GM19372 (cell line): Measurements from ENCODE around the gene CD2.
A peak's percentile ranks its signal among the peaks of the same experiment; 100 is the strongest.

ENCODE experiments used
- ATAC-seq: cut with Tn5 transposase; IDR thresholded peaks from one replicate; pipeline ENCODE4 v1.9.1; 2021; ENCODE audit warnings: mild to moderate bottlenecking, low read depth, moderate library complexity; ENCODE audit not compliant: unreplicated experiment

Gene CD2

GRCh38 chr1:116771997-116772647 lies 17.9 kb downstream of the CD2 start:
- no peak for ATAC-seq

DNA sequence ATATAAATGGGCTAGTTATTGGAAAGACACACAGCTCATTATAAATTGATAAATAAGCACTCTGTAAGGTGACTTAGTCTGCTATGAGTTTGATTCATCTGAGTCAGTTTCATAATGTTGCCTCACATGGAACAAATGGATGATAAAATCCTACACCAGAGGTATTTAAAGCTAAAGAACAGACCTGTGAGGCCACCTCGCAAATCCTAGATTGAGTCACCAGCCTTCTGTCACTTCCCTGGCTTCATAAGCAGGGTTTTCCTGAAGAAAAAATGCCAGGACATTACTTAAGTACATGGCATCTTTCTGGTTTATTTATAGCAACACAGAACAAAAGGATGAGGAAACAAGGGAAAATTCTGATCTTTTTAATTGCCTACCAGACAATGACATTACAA lies 18.4 kb downstream of the CD2 start:
- no peak for ATAC-seq

DNA sequence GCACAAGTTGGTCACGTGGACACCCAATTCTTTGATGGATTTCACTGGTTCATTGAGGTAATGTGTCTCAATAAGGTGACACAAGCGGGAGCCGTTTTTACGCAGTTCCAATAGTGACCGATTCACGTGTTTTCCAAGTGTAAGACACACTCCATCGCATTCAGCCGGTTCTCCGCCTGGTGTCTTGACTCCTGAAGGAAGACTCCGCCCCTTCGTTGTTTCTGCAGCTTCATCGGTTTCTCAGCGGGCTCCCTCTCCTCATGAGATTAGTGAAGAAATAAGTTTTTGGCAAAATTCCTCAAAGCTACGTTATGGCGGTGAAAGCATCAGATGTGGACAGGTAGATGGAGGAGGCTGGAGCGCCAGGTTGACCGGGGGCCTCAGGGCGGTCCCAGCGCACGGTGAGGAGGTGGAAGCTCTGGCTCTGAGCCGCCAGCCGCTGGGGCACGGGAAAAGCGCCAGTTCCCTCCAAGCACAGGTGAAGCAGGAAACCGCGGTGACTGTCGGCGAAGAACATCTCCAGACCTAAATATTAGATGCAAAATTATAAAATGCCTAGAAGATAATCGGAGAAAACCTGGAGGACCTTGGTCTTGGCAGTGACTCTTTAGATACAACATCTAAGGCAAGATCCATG lies 21.0 kb downstream of the CD2 start:
- ATAC-seq: no peak

DNA sequence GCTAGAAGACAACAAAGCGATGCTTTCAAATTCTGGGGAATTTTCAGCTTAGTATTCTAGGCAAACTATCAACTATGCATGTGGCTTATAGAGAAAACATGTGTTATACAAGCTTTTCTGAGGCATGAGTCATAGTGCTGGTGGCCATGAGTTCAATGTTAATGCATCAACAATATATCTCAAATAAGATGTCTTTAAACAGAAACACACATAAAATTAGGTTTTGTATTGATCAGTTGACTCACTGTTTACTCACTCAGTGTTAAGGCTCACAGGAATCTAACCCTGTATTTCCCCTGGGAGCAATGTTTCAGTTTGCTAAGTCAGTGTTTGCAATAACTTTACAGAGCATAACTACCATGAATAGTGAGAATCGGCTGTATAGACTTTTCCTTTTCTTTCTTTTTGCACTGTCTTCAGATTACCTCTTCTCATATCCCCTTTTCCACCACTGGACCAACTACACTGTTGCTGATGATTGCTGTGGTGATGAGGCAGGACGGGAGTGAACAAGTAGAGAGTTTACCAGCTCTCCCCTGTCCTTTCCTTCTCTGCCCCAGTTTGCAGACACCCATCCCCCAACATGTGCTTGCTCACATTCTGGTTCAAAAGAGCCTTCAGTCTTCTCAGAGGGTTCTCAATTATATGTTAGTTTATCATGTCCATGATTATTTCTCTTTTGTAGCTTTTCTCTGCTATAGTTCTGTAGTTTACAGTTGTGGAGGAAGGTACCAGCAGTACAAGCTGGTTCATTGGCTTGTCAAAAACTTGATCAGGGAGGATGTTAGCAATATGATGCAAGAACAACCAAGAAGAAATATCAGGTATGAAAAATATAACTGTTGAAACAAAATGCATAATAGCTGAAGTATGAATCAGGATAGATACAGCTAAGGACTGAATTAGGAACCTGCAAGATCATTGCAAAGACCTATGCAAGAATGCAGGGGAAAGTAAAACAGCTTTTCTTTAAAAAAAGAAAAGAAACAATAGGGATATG lies 23.9 kb downstream of the CD2 start:
- no peak for ATAC-seq

DNA sequence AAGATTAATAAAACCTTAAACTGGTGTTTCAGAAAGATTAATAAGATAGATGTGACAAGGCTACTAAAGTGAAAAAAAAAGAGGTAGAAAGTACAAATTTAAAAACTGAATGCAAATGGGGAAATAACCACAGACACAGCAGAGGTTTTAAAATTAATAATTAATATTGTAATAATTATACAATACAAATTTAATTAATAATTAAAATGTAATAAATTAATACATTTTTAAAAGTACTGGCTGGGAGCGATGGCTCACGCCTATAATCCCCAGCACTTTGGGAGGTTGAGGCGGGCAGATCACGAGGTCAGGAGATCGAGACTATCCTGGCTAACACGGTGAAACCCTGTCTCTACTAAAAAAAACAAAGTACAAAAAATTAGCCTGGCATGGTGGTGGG lies 26.8 kb downstream of the CD2 start:
- no peak for ATAC-seq

DNA sequence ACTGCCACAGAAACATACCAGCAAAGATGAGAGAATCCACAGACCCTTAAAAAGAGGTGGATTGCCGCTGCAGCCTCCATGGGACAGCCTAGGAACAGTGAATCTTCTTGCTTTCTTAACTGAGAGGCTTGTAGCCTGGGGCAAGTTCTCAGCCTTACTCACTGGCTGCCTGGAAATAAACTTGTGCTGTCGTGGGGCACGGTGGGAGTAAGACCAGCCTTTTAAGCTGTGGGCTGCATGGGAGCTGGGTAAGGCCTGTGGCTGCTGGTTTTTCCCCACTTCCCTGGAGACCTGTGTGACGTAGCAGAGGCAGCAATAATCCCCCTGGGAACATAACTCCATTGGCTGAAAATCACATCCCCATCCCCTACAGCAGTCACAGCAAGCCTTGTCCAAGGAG lies 30.8 kb downstream of the CD2 start:
- ATAC-seq: no peak

DNA sequence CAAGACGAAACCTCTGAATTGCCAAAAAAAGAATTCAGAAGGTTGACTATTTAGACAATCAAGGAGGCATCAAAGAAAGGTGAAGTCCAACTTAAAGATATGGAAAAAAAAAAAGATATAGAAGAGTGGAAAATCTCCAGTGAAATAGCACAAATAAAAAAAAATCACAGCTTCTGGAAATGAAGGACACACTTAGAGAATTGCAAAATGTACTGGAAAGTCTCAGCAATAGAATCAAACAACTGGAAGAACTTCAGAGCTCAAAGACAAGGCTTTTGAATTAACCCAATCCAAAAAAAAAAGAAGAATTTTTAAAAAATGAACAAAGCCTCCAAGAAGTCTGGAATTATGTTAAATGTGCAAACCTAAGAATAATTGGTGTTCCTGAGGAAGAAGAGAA lies 31.8 kb downstream of the CD2 start:
- ATAC-seq: no peak

GRCh38 chr1:116791727-116792126 lies 37.5 kb downstream of the CD2 start:
- no peak for ATAC-seq

DNA sequence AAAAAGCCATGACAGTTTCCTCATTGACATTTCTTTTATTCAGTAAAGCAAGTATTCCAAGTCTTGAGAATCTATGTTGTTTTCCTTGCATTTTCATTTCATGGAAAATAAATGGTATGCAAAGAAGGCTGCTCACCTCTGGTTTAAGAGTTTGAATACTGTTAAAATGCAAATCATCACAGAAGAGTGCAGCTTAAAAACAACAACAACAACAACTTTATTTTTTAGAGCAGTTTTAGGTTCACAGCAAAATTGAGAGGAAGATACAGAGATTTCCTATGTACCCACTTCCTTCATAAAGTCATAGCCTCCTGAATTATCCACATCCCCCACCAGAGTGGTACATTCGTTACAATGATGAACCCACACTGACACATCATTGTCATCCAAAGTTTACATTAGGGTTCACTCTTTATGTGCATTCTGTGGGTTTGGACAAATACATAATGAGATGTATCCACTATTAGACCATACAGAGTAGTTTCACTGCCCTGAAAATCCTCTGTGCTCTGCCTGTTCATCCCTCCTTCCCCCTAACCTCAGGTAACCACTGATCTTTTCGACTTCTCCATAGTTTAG lies 39.2 kb downstream of the CD2 start:
- no peak for ATAC-seq

- no peak for ATAC-seq
These were observed 40.1 kb downstream of the CD2 start for GRCh38 chr1:116794371-116794770.

DNA sequence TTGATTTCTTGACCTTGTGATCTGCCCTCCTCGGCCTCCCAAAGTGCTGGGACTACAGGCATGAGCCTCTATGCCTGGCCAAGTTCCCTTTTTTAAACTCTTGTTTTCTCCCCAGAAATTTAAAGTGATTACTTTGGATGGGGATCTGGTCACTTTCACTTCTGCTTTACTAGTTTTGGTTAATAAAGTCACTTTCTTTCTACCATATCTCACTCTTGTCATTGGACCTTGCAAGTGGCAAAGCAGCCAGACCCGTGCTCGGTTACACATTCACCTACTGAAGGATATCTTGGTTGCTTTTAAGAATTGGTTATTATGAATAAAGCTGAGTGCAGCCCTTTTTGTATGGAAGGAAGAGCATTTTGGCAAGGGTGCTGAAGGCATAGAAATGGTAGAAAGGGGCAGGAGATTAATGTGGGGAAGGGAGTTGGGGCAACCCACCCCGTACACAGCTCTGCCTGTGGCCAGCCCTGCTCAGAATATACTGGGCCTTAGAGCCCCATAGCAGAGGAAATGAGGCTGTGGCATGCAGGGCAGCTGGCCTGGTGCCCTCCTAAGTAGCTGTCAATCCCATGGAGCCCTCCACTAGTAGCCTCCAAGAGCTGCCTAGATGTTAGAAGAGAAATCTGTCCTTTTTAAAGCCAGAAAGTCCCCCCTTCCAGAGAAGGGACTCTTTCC lies 40.7 kb downstream of the CD2 start:
- peak; percentile 91 for ATAC-seq

- ATAC-seq: no peak
These were observed 41.2 kb downstream of the CD2 start for GRCh38 chr1:116795482-116795829.

- ATAC-seq: no peak
These were observed 50.5 kb downstream of the CD2 start for GRCh38 chr1:116804736-116805135.

DNA sequence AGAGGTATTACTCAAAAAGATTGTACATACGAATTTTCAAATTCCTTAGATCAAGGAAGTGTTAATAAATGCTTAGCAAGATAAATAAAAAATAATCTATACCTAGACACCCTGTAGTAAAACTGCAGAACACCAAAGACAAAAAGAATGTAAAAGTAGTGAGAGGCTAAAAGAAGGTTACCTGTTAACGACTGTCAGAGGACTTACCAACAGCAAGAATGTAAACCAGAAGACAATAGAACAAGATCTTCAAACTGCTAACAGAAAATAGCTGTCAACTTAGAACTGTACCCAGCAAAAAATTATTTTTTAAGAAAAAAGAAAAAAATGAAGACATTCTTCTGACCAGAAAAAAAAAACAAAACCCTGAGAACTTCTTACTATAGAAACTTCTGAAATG lies 51.2 kb downstream of the CD2 start:
- no peak for ATAC-seq

GRCh38 chr1:116806245-116806644 lies 52.0 kb downstream of the CD2 start:
- no peak for ATAC-seq

DNA sequence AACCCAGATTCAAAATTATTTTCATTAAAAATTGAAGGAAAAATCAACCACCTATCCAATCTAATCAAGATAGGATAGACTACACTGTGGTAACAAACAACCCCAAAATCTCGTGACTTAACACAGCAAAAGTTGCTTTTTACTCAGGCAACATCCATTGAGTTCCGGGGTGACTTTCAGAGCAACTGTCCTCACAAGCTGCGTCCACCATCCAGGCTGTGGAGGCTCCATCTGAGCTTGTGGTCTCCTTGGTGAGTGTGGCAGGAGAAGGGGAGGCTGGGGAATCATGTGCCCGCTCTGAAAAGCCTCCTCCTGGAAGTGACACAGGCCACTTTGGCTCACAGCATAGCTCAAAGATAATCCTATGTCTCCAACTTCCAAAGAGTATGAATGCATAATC lies 52.4 kb downstream of the CD2 start:
- no peak for ATAC-seq

DNA sequence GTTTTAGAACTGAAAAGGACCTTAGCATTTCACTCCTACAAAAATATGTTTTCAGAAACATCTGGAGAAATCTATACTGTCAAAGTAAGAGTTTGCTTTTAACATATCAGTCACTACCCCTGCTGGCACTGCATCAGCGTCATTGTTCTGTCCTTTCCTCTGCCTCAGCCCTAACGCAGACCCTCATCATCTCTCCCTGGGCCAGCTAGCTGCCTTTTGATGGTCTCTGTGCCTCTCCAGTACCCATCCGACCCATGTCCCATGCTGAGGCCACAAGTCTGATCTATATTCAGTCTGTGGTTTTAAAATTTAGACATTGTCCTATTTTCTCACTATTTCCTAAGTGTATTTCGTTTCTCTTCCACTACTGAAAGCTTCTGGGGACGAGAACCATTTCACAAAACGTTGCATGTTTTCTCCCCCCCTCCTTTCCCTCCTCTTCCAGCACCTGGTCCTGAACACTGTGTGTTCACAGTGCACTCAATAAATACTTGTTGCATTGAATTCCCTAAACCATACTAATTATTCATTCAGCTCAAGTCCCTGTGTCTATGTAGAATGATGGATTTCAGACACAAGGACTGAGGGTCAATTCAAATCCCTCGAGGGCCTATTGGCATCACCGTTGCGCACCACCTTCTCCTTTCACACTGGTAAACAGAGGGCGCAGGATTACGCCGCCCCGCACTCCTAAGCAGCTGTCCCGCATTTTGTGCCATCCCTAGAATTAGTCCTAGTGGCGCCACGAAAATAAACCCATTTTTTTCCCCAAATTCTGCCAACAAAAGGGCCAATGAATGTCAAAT lies 53.4 kb downstream of the CD2 start:
- no peak for ATAC-seq

GRCh38 chr1:116808200-116808847 lies 54.1 kb downstream of the CD2 start:
- no peak for ATAC-seq

DNA sequence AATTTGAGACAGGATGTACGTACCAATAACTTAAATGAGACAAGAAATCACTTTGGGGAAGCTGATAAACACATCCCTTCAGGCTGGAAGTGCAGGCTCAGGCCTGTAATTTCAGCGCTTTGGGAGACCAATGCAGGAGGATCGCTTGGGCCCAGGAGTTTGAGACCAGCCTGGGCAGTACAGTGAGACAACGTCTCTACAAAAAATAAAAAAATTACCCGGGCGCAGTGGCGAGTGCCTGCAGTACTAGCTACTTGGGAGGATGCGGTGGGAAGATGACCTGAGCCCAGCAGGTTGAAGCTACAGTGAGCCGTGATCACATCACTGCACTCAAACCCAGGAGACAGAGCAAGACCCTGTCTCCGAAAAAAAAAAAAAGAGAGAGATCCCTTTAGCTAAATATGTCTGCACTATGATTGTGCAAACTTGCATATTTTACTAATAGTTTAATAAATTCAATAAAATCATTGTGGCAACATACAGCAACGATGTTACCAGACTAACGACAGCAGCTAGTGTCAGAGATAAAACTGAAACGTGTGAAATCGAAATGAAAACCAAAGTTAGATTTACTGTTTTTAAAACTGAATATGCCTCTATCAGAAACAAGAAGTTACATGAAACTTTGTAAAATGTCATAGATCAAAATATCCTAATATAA lies 54.7 kb downstream of the CD2 start:
- no peak for ATAC-seq
